CD4-positive, alpha-beta T cell (primary cell): Measurements from ENCODE around the gene CACNA1E. TPM values are rescaled to one million over a fixed set of nuclear protein-coding genes. Genes with fewer than 3 reads are reported as not detected.

Source experiments
- ATAC-seq: fragments of 200-7000 bp; cut with Tn5 transposase; one replicate; pipeline ENCODE4 v1.10.0; 2022; ENCODE audit warnings: mild to moderate bottlenecking; ENCODE audit not compliant: poor library complexity
- CTCF ChIA-PET: fragments of 350-600 bp; sonication (Branson Sonifier 250); formaldehyde crosslinking; loops from one replicate; lab custom pipeline; 2021; ENCODE audit warnings: antibody characterized with exemption, inconsistent platforms; lab: Charles Lee
- POLR2A ChIA-PET: fragments of 350-600 bp; sonication (Branson Sonifier 250); formaldehyde crosslinking; loops from one replicate; lab custom pipeline; 2021; ENCODE audit warnings: antibody characterized with exemption, inconsistent platforms; lab: Charles Lee
- DNase-seq, 14 experiments: peaks; one replicate each; pipeline ENCODE4 v3.0.0-alpha.2; 2013 to 2020; ENCODE audit warnings: mixed read lengths in 2 of 14
- H3K27ac ChIP-seq, 2 donors: one replicate each; pipeline versions ENCODE4 v1.5.1 to v1.7.0; 2013; ENCODE audit warnings: low read length in 2 of 2, low read depth in 1 of 2, mild to moderate bottlenecking in 1 of 2
- H3K27me3 ChIP-seq, 2 experiments: 1 replicate in 1 of 2; 2 replicates in 1 of 2; pipeline versions ENCODE4 v1.6.1 to v1.7.0; 2013; ENCODE audit warnings: low read length in 2 of 2, control low read depth in 1 of 2, mild to moderate bottlenecking in 1 of 2, moderate library complexity in 1 of 2; ENCODE audit not compliant: insufficient read depth in 2 of 2, control insufficient read depth in 1 of 2
- H3K36me3 ChIP-seq: one replicate; pipeline ENCODE4 v1.6.1; 2013; ENCODE audit warnings: low read length, control low read depth; ENCODE audit not compliant: insufficient read depth
- H3K4me1 ChIP-seq: one replicate; pipeline ENCODE4 v1.6.1; 2013; ENCODE audit warnings: low read length, control low read depth; ENCODE audit not compliant: insufficient read depth
- H3K4me3 ChIP-seq: one replicate; pipeline ENCODE4 v1.5.1; 2013; ENCODE audit warnings: mild to moderate bottlenecking, low read length, moderate library complexity
- H3K9me3 ChIP-seq, 2 experiments: 1 replicate in 1 of 2; 2 replicates in 1 of 2; pipeline versions ENCODE4 v1.6.1 to v1.7.0; 2013; ENCODE audit warnings: low read length in 2 of 2, mild to moderate bottlenecking in 2 of 2, control low read depth in 1 of 2, moderate library complexity in 1 of 2; ENCODE audit not compliant: control insufficient read depth in 1 of 2, insufficient read depth in 1 of 2
- H3K27ac Mint-ChIP-seq: one replicate; pipeline ENCODE4 v1.8.0; 2020; ENCODE audit warnings: mixed read lengths
- H3K27me3 Mint-ChIP-seq: one replicate; pipeline ENCODE4 v1.8.0; 2021; ENCODE audit warnings: mixed read lengths
- H3K36me3 Mint-ChIP-seq: one replicate; pipeline ENCODE4 v1.8.0; 2021; ENCODE audit warnings: low read depth, mixed read lengths
- H3K4me1 Mint-ChIP-seq: one replicate; pipeline ENCODE4 v1.8.0; 2021; ENCODE audit warnings: low read depth, mixed read lengths
- H3K4me3 Mint-ChIP-seq: one replicate; pipeline ENCODE4 v1.8.0; 2020; ENCODE audit warnings: mild to moderate bottlenecking, mixed read lengths
- H3K9me3 Mint-ChIP-seq: one replicate; pipeline ENCODE4 v1.8.0; 2020; ENCODE audit warnings: mixed read lengths
- CTCF ChIP-seq: fragments of 200-600 bp; IDR thresholded peaks from one replicate; pipeline ENCODE4 v1.8.0; 2022; ENCODE audit warnings: antibody characterized with exemption, mild to moderate bottlenecking
- intact Hi-C, 2 experiments: fragments of 100-400 bp; cut with DNase I in 1 of 2; cut with micrococcal nuclease in 1 of 2; formaldehyde crosslinking; loops; one replicate each; pipeline versions ENCODE4 v1.15.1 to v1.9.0; 2023 to 2025; cut with DNase I, micrococcal nuclease
- total RNA-seq, 174 experiments: library from RNA in 2 of 174; stranded (reverse) in 2 of 174; gene quantifications; one replicate each; pipeline ENCODE4 v1.2.3 and lab custom pipeline; 2021 to 2026

The CACNA1E gene
- total RNA-seq, 2 experiments from 2014 or later: not detected

GRCh38 chr1:181568736-181569135 is 85.4 kb downstream of the CACNA1E start:
- Mint-ChIP-seq H3K36me3 (no peaks in the 10 kb centered on the region), H3K27ac (no peak overlapping the region), H3K4me1 (no peaks in the 10 kb centered on the region), H3K27me3 (peaks cover 23% of the 10 kb centered on the region), H3K4me3 (no peak overlapping the region), H3K9me3 (no peaks in the 10 kb centered on the region)
- H3K27me3 ChIP-seq: peaks cover 0 to under 1% of the 10 kb centered on the region in 2 experiments
- H3K9me3 ChIP-seq: no peaks in the 10 kb centered on the region
- TF ChIP-seq CTCF: no peak
- H3K4me3 ChIP-seq: no peak overlapping the region
- H3K36me3 ChIP-seq: no peaks in the 10 kb centered on the region
- CTCF ChIA-PET: no interaction called here
- POLR2A ChIA-PET: no interaction called here
- H3K4me1 ChIP-seq: no peaks in the 10 kb centered on the region
- intact Hi-C loops: no loop called here
- ATAC-seq: no peak
- DNase-seq: no peak
- H3K27ac ChIP-seq: no peak overlapping the region

DNA sequence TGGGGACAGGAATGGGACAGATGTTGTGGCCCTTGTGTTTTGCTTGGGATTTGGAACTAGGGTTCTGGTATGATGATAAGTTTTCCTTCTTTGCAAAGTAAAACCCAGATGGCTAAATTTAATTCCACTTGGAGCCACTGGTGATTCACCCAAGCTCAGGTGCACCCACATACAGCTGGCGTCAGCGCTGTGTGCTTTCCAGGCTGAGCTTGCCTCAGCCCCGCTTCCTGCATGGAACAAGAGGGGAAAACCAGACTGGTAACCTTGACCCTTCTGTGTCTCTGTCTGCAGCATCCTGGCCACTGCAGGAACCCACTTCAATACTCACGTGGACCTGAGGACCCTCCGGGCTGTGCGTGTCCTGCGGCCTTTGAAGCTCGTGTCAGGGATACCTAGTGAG is 94.2 kb downstream of the CACNA1E start:
- Histone ChIP-seq H3K27ac (no peak overlapping the region), H3K9me3 (no peaks in the 10 kb centered on the region), H3K27me3 (no peaks in the 10 kb centered on the region), H3K4me3 (no peak overlapping the region), H3K4me1 (no peaks in the 10 kb centered on the region), H3K36me3 (no peaks in the 10 kb centered on the region)
- POLR2A ChIA-PET: no interaction called here
- Mint-ChIP-seq H3K4me3 (no peak overlapping the region), H3K9me3 (no peaks in the 10 kb centered on the region), H3K27ac (no peak overlapping the region), H3K27me3 (peaks cover 4% of the 10 kb centered on the region), H3K36me3 (no peaks in the 10 kb centered on the region), H3K4me1 (no peaks in the 10 kb centered on the region)
- DNase-seq (no peak), ATAC-seq (no peak)
- no peak for TF ChIP-seq CTCF
- intact Hi-C loops: no loop called here
- CTCF ChIA-PET: no interaction called here

DNA sequence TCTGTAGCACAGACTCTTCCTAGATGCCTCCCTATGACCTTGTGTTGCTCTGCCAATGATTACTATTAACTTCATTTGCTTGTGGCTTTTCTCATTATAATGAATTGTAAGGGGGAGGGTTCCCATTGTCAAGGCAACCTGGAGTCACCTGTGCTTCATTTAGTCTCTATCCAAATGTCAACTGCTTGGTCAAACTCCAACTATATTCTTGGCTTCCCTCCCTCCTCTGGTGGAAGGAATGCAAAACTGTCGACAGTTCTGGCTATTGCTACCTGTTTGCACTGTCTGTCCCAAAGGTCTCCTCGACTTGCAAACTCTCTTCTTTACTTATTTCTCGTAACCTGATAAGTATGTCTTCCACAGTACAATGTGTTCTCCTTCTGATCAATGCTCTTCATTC is 100.3 kb downstream of the CACNA1E start:
- Mint-ChIP-seq H3K4me3 (no peak overlapping the region), H3K4me1 (no peaks in the 10 kb centered on the region), H3K27ac (no peak overlapping the region), H3K9me3 (no peaks in the 10 kb centered on the region), H3K36me3 (no peaks in the 10 kb centered on the region), H3K27me3 (peaks cover 11% of the 10 kb centered on the region)
- intact Hi-C loops: no loop called here
- H3K9me3 ChIP-seq: no peaks in the 10 kb centered on the region
- ATAC-seq: no peak
- DNase-seq: no peak
- TF ChIP-seq CTCF: no peak
- H3K36me3 ChIP-seq: no peaks in the 10 kb centered on the region
- no peaks in the 10 kb centered on the region for H3K27me3 ChIP-seq
- no peak overlapping the region for H3K4me3 ChIP-seq
- no peaks in the 10 kb centered on the region for H3K4me1 ChIP-seq
- CTCF ChIA-PET: interaction anchor here (1.3 kb wide), 1 partner anchor 559 kb away, joined by 3 read pairs; no protein-coding TSS in a partner anchor
- H3K27ac ChIP-seq: no peak overlapping the region
- POLR2A ChIA-PET: no interaction called here
